NCI-H1417 (cell line): ENCODE measurements around the gene TIMP4.

ENCODE experiments used
- DNase-seq, 3 experiments: peaks; one replicate each; lab custom pipeline; 2025; lab: John Stamatoyannopoulos, UW

TIMP4 gene

DNA sequence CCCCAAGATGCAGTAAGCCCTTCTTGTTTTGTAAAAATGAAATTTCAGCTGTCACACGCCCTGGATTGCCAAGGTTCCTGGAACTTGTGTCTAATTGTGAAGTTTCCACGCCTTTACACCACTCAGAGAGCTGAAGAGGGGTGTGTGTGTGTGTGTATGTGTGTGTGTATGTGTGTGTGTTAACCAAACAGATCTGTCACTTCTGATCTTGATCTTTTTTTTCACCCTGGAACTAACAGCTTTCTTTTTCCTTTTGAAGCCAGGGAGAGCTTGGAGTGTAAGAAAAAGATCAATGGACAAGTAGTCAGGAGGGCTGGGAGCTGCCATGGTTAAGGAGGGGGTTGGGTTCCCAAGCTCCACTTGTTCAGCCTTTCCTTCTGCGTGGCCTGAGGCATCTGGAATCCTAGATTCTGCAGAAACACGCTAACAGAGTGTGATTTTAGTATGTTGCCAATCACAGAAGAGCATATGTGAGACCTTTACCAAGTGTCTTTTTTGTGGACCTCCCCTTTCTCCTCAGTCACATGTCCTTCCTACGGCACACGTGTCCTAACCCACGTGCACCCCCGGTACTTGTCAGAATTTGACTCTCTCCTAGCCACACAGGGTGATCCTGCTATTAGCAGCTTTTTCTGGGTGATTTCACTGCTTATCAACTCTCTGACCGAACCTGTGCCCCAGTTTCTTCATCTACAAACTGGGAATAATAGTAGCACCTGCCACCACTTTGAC lies 11.5 kb downstream of the TIMP4 start:
- no peak for DNase-seq

DNA sequence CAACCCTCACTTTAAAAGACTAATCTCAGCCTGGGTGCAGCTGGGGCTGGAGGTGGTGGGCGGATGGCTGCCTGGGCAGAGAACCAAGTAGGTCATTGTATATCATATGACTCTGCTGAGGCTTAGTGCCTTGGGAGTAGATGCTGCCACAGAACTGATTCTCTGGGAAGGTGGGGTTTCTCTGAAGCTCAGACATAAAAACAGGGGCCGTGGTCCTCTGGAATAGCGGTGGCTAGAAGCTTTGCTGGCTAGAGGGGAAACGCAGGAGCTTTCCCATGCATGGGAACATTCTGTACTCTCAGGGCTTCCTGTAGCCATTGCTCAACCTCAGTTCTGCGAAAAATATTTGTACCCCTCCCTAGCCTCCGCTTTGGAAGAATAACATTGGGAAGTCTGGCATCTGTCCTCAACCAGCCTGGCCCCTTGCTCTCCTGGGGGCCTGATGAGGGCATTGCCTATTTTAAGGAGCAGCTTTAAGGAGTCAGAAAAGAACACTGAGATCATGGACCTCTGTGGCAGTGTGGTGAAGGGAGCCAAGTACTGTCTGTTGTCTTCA lies 14.7 kb downstream of the TIMP4 start:
- DNase-seq, result no peak

DNA sequence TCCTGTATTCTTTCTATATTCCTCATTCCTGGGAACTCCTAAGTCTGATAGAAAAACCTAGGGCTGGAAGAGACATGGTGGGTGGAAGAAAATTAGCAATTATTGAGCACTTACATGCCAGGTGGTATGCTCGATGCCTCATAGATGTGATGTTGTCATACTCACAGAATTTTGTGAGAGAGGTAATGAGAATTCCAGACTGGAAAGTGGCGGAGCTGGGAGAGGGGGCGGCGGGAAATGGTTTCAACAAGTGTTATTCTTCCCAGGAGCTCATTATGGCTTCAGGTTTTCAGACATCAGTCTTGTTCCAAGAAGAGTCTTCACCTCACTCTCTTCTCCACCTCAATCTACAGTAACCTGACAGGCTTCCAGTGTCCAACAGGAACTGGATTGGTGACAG lies 16.2 kb downstream of the TIMP4 start:
- no peak for DNase-seq

DNA sequence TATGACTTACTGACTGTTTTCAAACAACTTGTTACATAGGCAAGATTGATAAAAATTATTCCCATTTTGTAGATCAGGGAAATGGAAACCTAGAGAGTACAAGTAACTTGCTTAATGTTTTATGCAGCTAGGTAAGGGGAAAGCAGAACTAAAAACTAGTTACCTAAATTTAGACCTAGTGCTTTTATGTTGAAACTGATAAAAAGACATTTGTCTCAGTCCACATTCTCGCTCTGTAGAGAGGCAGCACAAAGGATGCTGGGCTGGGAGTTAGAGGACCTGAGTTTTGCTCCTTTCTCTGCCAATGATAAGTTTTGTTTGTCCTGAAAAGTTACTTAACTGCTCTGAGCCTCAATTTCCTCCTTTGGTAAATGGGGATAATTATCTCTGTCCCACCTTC lies 17.4 kb downstream of the TIMP4 start:
- DNase-seq, result no peak

DNA sequence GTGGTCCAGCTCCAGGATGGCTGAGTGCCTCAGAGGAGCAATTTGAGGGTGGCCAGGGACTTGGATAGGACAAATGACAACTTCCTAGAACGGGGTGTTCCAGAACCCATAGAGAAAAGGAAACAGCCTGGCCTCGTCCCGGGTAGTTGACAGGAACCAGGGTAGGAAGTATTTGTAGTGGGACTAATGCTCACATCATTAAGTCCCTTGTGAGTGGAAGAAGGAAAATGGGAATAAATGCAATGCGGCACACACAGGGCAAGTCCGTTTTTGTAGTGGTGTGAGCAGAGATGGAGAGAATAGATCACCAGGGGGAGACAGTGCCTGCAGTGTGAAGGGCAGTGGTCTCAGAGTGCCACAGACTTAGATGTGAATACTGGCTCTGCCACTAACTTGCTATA lies 19.6 kb downstream of the TIMP4 start:
- DNase-seq, result peak in 2 of 3 experiments; percentile 2 to 19

DNA sequence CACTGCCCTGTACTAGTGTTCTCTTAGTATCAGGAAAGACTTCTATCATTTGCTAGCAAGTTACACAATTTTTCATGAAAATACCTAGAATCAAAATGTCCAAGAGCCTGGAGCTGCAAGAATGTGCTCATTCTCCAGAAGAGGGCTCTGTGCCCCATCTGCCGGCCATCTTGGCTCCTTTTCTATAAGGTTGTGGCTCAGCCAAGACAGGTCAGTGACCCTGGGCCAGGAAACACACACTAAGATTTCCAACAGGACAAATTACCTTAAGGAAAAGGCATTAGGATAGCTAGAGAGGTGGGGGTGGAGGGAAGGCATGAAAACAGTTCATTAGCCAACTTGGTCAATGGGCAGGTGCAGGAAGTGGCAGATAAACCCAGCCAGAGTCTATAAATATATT lies 20.7 kb downstream of the TIMP4 start:
- peak in 2 of 3 experiments; percentile 1 to 7 for DNase-seq

DNA sequence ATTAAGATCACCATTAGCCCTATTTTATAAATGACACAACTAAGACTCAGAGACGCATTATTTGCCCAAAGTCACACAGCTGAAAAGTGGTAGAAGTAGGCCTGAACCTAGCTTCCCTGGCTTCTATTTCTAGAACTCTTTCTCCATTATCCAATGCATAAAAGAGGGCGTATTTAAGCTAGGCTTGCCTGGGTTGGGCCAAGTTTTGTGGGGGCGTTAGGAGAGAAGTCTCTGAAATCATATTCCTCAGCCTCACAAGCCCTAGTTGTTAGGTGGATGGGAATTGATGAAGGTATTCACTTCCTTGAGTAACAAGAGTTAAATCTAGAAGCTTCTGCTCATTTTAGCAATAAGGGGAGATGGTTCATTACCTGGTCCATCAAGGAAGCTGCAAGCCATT lies 22.3 kb downstream of the TIMP4 start:
- DNase-seq, result no peak

DNA sequence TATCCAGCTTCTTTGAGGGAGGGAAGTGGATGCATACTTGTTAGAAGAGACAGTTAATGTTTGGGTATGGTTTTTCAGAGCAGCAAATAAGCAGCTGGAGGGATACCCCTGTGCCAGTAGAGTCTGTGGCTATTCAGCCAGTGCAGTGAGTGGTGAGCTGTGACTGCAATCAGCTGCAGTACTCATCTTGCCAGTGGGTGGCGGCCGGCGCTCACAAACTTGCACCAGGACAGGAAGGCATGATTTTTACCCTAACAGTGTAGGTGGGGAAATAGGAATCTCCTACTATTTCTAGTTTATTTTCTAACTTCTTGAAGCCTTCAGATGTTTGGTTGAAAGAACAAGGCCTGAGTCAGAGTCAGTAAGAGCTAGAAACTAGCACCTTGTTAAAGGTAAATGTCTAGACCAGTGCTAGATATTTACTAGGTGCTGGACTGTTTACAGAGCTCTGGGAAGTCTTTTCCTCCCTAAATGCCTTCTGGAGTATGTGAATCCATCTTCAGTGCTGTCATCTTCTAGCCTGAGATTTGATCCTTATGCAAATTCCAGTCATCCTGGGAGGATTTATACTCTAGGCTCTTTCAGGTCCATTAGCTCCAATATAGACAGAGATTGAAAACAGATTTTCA lies 23.6 kb downstream of the TIMP4 start:
- peak; percentile 1 to 53 (median 19) for DNase-seq

DNA sequence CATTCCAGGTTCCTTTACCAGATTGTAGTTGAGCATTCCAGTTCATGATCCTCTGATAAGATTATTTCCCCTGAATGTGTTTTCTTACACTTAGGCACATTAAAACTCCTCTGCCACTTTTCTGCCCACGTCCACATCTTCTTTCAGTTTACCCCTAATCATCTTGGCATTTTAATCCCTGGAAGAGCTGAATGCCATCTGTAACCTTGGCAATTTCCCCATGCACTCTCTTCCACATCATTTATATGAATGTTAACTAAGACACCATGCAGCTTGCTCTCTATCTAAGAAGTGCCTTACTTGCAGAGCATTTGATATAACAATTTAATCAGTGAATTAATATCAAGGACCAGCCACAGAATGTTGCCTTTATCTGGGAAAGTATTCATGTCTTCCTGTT lies 25.8 kb downstream of the TIMP4 start:
- DNase-seq, result no peak

DNA sequence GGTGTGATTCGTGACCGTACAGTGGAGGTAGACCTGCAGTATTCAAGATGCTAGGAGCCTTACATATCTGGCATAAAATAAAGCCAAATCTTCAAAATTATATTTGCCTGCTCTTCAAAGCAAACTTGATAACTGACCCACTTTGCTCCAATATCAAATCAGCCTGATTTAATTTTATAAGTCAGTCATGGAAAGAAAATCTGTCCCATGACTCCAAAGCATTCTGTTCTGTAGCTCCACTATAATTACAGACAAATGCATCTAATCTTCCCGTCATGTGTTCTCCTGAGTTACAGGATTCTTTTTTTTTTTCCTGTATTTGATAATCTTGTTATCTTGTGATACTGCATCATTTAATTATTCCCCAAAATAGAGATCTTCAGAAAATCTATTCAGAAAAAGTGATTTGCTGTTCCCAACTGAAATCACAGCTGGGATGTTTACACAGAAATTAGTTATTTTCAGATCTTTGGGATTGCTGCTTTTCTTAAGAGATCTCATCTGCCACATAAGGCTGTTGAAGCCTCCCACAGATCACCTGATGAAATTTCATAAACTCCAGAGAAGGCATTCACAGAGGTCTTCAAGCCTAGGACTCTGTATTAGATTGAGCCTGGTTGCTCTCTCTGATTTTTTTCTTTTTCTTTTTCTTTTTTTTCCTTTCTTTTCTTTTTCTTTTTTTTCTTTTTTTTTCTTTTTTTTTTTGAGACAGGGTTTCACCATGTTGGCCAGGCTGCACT lies 27.2 kb downstream of the TIMP4 start:
- no peak for DNase-seq

DNA sequence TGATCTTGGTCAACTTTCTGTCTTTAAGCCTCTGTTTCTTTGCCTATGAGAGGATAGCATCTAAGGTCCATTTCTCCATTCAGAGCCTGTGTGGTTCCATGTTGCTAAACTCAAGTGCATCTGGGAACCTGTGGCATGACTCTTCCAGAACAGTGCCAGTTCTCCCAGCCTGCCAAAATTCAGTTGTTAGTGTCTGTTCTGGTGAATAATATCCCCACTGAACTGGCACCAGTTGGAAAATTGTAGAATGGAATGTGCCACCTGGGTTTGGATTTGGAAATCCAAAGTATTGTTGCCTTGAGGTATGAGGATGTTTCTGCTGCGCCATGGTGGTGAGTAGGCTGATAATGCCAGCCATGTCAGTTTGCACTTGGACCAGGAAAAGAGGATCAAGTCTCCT lies 31.3 kb downstream of the TIMP4 start:
- DNase-seq, result no peak

DNA sequence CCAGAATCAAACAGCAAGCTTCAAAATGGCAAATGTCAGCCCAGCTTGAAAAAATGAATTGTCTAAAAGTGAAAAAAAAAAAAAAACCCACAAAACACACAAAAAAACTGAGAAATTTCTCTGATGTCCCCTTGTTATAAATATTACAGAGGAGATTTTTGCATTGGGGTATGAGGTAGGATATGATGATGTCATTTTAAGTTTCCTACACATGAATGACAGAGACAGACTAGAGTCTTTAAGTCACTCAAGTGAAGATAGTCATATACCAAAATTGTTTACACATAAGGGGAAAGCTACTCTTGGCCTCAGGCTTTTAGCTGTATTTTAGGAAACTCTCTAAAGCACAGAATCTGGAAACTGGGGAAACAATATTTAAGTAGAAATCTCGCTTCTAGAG lies 32.9 kb downstream of the TIMP4 start:
- no peak for DNase-seq

DNA sequence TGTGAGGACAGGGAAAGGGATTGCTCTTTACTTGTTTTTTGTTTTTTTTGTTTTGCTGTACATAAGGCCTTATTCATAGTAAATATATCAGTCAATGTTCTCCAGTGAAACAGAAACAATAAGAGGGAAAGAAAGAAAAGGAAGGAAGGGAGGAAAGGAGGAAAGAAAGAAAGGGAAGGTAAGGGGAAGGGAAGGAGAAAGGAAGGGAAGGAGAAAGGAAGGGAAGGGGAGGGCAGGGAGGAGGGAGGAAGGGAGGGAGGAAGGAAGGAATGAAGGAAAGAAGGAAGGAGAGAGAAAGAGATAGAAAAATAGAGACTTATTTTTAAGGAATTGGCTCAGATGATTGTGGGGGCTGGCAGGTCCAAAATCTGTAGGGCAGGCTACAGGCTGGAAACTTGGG lies 37.2 kb downstream of the TIMP4 start:
- no peak for DNase-seq

DNA sequence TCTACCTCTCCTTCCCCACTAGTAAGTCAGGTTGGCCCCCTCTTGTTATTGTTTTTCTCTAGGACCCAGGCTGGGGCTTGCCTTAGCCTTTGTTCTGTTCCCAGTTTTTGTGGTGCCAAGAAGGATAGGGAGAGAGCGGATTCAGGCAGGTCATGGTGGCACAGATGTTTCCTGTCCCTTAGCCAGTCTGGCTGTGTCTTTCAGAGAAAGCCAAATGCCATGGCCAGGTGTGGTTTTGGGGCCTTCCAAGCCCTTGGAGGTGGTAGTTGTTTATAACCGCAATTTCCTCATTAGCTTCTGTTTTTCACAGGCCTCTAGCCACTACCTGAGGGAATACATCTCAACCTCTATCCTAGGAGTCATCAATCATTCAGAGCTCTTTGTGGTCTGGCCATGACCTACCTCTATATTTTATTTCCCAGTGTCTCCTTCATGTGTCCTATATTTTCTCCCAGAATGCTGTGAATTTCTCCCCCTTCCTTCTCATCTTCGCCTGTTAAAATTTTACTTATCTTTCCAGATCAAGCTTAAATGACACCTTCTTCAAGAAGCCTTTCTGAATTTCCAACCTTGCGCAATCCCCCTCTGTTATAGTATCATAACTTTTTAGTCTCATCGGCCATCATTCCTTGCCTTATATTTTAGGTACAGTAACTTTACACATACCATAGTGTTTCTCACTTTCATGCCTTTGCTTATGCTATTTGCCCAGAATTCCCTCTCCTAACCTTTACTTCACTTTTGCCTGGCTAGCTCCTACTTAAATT lies 38.2 kb downstream of the TIMP4 start:
- DNase-seq, result no peak

DNA sequence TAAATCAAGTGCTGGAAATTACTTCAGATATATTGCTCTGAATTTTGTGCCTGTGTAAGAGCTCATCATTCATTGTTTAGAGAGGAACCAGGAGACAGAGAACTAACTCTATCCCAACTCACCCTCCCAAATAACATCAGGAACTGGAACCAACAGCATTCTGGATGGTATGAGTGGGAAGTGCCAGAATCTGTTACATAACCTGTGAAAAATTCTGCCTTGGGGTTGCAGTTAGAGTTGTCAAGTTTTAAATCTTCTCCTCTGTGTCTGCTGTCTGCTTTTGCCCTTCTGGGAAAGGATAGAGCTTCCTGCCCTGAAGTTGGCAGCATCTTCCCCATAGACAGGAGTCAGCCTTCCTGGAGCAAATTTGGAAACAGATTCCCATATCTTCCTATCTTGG lies 41.2 kb downstream of the TIMP4 start:
- no peak for DNase-seq

DNA sequence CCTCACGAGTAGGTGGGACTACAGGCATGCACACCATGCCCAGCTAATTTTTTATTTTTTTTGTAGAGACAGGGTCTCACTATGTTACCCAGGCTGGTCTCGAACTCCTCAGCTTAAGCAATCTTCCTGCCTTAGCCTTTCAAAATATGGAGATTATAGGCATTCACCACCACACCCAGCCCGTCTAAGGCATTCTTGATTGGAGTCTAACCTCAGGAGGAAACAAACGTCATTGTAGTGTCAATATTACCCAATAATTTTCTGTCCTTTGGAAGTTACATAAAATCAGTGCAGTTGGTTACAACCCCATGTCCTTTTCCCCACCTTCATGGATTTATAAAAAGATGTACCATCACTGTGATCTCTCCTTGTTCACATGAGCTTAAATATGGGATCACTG lies 41.8 kb downstream of the TIMP4 start:
- DNase-seq, result no peak

DNA sequence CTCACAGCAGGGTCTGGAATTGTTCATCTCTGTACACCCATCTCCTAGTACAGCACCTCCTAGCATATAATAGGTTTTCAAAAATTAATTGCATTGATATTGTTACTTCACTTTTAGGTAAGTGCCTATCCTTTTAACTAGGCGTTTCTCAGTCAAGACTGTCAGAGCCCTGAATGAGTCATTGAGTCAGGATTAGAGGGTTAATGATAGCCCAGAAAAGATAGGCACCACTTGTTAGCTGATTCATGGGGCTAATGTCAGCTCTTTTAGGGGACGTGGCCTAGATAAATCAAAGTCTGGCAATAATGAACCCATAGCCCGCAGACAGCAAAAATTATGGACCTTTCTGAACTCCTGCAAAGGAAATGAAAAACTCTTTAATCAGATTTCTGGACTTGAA lies 42.9 kb downstream of the TIMP4 start:
- peak in 1 of 3 experiments; percentile 38 for DNase-seq

DNA sequence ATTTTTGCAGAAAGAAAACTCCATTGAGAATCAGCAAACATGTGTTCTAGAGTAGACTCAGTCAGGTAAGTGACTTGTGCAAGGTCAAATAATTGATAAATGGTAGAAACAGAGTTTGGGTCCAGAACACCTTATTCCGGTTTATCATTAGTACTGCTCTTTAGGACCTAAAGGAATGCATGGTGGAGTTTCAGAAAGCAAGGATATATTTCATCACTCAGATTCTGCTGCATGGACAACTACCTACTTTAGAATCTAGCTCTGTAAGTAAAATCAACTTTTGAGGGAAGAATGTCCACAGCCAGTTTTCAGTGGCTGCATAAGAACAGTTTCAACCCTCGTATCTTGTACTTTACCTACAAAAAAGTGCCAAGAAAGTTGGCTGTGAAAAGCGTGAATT lies 43.6 kb downstream of the TIMP4 start:
- no peak for DNase-seq

DNA sequence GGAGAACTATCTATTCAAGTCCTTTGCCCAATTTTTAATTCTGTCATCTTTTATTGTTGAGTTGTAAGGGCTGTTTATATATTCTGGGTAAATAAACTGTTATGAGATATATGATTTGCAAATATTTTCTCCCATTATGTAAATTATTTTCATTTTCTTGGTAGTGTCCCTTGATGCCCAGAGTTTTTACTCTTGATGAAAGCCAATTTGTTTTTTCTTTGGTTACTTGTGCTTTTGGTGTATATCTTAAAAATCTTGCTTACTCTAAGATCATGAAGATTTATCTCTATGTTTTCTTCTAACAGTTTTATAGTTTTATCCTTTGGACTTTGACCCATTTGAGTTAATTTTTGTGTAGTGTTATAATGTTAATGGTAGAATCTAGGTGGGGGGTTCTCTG lies 44.5 kb downstream of the TIMP4 start:
- DNase-seq, result no peak

DNA sequence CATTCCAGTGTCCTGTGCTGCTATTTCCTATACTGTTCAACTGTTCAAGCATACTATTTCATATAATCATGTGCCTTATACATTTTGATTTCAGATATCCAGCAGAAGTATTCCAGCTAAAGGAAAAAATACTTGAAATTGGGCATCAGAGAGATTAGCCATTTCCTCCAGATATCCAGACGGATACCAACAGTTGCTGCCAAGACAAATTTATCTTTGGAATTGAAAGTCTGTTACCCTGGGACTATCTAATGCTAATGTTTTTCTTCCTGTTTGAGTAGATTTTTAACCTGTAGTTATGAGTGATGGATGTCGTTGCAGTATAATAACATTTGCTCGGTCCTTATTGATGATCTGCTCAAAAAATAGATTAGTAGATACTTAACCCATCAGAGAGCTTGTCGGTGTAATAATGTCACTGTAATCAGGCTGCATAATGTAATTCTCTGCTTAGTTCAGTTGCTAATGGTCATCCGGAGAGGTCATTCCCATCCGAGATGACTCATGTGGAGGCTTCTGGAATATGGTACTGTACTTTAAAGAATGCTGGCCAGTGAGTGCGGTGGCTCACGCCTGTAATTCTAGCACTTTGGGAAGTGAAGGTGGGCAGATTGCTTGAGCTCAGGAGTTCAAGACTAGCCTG lies 51.5 kb downstream of the TIMP4 start:
- no peak for DNase-seq
